NCI-H2029 treated with DMSO at 0.1 percent for 48 hours (cell line): ENCODE measurements around the gene LRRC75B.
"Not testable (repeated sequence)": the region's sequence is repeated elsewhere in the genome, so short reads cannot be mapped to it uniquely, and the experiment has no call there.

Experiments
- DNase-seq: peaks from one replicate; lab custom pipeline; 2025; lab: John Stamatoyannopoulos, UW

The LRRC75B gene

GRCh38 chr22:24553597-24554312 is 39.1 kb downstream of the LRRC75B start:
- DNase-seq: no peak

DNA sequence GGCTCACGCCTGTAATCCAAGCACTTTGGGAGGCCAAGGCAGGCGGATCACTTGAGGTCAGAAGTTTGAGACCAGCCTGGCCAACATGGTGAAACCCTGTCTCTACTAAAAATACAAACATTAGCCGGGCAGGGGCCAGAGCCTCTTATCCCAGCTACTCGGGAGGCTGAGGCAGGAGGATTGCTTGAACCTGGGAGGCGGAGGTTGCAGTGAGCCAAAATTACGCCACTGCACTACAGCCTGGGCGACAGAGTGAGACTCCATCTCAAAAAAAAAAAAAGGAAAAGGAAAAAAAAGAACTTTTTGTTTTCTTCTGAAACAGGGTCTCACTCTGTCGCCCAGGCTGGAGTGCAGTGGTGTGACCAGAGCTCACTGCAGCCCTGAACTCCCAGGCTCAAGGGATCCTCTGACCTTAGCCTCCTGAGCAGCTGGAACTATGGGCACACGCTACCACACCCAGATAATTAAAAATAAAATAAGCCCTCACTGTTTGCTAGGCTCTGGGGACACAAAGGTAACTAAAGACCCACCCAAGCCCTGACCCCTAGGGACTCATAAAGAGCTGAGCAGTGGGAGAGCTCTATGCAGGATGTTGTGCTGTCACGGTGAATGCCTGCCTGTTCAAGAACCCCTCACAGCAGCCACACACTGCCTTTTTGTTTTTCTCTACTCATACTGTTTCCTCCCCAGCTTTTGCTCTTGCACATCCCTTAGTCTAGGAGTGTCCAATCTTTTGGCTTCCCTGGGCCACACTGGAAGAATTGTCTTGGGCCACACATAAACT is 40.2 kb downstream of the LRRC75B start:
- not testable (repeated sequence) for DNase-seq

GRCh38 chr22:24550902-24551435 is 41.9 kb downstream of the LRRC75B start:
- DNase-seq: no peak

DNA sequence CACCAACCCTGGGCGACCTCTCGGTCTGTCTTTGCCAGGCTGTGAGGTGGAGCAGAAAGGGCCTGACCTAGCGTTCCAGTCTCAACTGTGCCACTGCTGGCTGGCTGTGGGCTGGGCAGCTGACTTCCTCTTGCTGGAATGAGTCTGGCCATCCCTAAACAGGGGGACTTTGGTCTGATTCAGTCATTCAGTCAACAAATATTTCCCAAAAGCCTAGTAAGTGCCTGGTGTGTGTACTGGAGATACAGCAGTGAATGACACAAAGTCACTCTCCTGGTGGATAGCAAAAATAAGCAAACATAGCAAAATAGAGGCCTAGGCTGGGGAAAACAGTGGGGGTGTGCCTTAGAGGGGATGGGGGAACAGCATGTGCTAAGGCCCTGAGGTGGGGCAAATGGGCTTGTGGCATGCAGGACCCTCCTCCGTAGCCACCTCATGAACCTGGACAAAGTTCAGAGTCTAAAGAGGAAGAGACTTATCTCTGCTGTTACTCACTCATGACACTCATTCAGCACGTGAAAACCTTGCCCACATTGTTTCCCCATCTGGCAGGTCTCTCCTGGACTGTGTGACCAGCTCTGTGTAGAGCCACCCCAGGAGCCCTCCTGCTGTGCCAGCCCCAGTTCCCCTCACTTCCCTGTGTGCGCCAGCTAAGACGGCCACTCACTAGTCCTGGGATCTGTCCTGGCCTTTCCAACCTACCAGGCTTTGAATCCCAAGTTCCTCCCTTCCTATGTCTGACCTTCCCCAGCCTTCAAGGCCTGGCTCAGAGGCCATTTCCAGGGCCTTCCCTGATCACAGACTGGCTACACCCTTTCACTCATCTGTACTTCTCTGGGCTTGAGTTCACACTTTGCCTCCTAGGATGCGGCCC is 42.6 kb downstream of the LRRC75B start:
- DNase-seq: no peak

GRCh38 chr22:24548812-24549211 is 44.1 kb downstream of the LRRC75B start:
- no peak for DNase-seq

- no peak for DNase-seq
These were observed 49.1 kb downstream of the LRRC75B start for GRCh38 chr22:24543679-24544243.

GRCh38 chr22:24543185-24543601 is 49.7 kb downstream of the LRRC75B start:
- DNase-seq: no peak

GRCh38 chr22:24542641-24543040 is 50.2 kb downstream of the LRRC75B start:
- DNase-seq: no peak

- no peak for DNase-seq
These were observed 51.0 kb downstream of the LRRC75B start for GRCh38 chr22:24541681-24542515.

- DNase-seq: no peak
These were observed 52.4 kb downstream of the LRRC75B start for GRCh38 chr22:24540470-24540869.

DNA sequence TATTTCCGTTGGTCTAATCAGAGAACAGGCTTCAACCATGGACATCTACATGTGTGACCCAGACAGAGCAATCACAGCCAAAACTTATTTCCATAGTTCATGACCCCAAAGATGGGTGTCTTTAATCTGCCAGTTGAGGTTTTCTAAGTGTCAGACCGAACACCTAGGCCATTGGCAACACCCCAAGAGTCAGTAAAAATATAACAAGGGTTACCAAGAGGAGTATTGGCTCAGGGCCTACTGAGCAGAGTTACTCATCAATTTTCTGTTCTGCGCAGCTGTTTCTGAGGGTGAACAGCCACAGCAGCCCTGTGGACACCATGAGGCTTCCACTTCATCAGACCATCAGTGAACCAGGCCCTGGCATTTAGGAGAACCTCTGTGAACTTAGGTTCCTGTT is 56.8 kb downstream of the LRRC75B start:
- DNase-seq: no peak
